Measurements from ENCODE around the gene S100A11. TPM values are rescaled to one million over a fixed set of nuclear protein-coding genes. Genes with fewer than 3 reads are reported as not detected.

The S100A11 gene
- total and polyA plus RNA-seq, 2 donors from 2014 or later: 835 to 925 TPM

GRCh38 chr1:152043870-152044269 is 7.1 kb upstream of the S100A11 start:
- Histone ChIP-seq H3K4me3 (ENCODE audit: low read length in 3 of 3) (no peak overlapping the region), H3K27ac (ENCODE audit: low read depth in 2 of 2, low read length in 2 of 2) (no peak overlapping the region), H3K9me3 (ENCODE audit: control insufficient read depth in 2 of 3, insufficient read depth in 1 of 3, low read length in 3 of 3) (peaks cover 0 to 5% (median 0%) of the 10 kb centered on the region in 3 donors), H3K36me3 (ENCODE audit: control insufficient read depth in 2 of 3, insufficient read depth in 3 of 3, low read length in 3 of 3) (no peaks in the 10 kb centered on the region), H3K9ac (ENCODE audit: low read length in 3 of 3) (no peak overlapping the region), H3K27me3 (ENCODE audit: control insufficient read depth, insufficient read depth, low read length) (no peaks in the 10 kb centered on the region), H3K4me1 (ENCODE audit: control insufficient read depth in 2 of 3, insufficient read depth in 2 of 3, low read depth in 1 of 3, low read length in 3 of 3) (peaks cover 0 to 19% (median 4%) of the 10 kb centered on the region in 3 donors)
- DNase-seq (no peak), FAIRE-seq (no peak)
- TF ChIP-seq, protein P1, sequence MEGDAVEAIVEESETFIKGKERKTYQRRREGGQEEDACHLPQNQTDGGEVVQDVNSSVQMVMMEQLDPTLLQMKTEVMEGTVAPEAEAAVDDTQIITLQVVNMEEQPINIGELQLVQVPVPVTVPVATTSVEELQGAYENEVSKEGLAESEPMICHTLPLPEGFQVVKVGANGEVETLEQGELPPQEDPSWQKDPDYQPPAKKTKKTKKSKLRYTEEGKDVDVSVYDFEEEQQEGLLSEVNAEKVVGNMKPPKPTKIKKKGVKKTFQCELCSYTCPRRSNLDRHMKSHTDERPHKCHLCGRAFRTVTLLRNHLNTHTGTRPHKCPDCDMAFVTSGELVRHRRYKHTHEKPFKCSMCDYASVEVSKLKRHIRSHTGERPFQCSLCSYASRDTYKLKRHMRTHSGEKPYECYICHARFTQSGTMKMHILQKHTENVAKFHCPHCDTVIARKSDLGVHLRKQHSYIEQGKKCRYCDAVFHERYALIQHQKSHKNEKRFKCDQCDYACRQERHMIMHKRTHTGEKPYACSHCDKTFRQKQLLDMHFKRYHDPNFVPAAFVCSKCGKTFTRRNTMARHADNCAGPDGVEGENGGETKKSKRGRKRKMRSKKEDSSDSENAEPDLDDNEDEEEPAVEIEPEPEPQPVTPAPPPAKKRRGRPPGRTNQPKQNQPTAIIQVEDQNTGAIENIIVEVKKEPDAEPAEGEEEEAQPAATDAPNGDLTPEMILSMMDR (IDR thresholded peaks at IDR 0.05; ENCODE audit: borderline replicate concordance, extremely low read depth, insufficient read depth): no peak
- intact Hi-C loops (cut with DNase I): no loop called here

DNA sequence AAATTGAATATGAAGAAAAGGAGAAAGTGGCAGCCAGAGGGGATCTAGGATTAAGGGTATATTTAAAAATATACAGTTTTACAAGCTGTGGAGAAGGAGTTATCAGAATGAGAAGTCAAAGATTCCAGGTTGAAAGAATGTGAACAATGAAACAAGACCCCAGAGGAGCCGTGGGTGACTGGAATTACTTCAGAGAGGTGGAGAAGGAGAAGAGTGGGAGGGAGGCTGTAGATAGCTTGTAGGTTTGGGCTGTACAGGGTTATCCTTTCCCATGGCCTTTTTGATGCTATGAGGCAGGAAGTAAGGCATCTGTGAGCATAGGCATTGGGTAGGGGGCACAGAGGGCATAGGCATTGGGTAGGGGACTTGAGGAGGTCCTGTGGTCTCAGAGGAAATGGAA is 5.2 kb upstream of the S100A11 start:
- Histone ChIP-seq H3K36me3 (ENCODE audit: control insufficient read depth in 2 of 3, insufficient read depth in 3 of 3, low read length in 3 of 3) (no peaks in the 10 kb centered on the region), H3K4me1 (ENCODE audit: control insufficient read depth in 2 of 3, insufficient read depth in 2 of 3, low read depth in 1 of 3, low read length in 3 of 3) (peaks cover 0 to 3% (median 0%) of the 10 kb centered on the region in 3 donors), H3K9ac (ENCODE audit: low read length in 3 of 3) (no peak overlapping the region), H3K27ac (ENCODE audit: low read depth in 2 of 2, low read length in 2 of 2) (no peak overlapping the region), H3K4me3 (ENCODE audit: low read length in 3 of 3) (no peak overlapping the region), H3K9me3 (ENCODE audit: control insufficient read depth in 2 of 3, insufficient read depth in 1 of 3, low read length in 3 of 3) (peaks cover 0 to 5% (median 0%) of the 10 kb centered on the region in 3 donors), H3K27me3 (ENCODE audit: control insufficient read depth, insufficient read depth, low read length) (no peaks in the 10 kb centered on the region)
- DNase-seq: no peak
- TF ChIP-seq, protein P1 (IDR thresholded peaks at IDR 0.05; ENCODE audit: borderline replicate concordance, extremely low read depth, insufficient read depth): no peak
- intact Hi-C loops (cut with DNase I): no loop called here
- FAIRE-seq: no peak

- intact Hi-C loops (cut with DNase I): no loop called here
- no peaks in the 10 kb centered on the region for H3K27me3 ChIP-seq (ENCODE audit: control insufficient read depth, insufficient read depth, low read length)
- TF ChIP-seq, protein P1 (IDR thresholded peaks at IDR 0.05; ENCODE audit: borderline replicate concordance, extremely low read depth, insufficient read depth): no peak
- H3K4me3 ChIP-seq (ENCODE audit: low read length in 3 of 3): no peak overlapping the region
- H3K9ac ChIP-seq (ENCODE audit: low read length in 3 of 3): no peak overlapping the region
- H3K4me1 ChIP-seq (ENCODE audit: control insufficient read depth in 2 of 3, insufficient read depth in 2 of 3, low read depth in 1 of 3, low read length in 3 of 3): peaks cover 0 to 7% (median 0%) of the 10 kb centered on the region in 3 donors
- no peaks in the 10 kb centered on the region for H3K36me3 ChIP-seq (ENCODE audit: control insufficient read depth in 2 of 3, insufficient read depth in 3 of 3, low read length in 3 of 3)
- H3K9me3 ChIP-seq (ENCODE audit: control insufficient read depth in 2 of 3, insufficient read depth in 1 of 3, low read length in 3 of 3): no peaks in the 10 kb centered on the region
- FAIRE-seq: no peak
- H3K27ac ChIP-seq (ENCODE audit: low read depth in 2 of 2, low read length in 2 of 2): no peak overlapping the region
- no peak for DNase-seq
Observed at GRCh38 chr1:152039886-152040285, 3.1 kb upstream of the S100A11 start.

GRCh38 chr1:152039461-152039860 is 2.7 kb upstream of the S100A11 start:
- FAIRE-seq (no peak), DNase-seq (no peak)
- H3K9ac ChIP-seq (ENCODE audit: low read length in 3 of 3): no peak overlapping the region
- no peaks in the 10 kb centered on the region for H3K9me3 ChIP-seq (ENCODE audit: control insufficient read depth in 2 of 3, insufficient read depth in 1 of 3, low read length in 3 of 3)
- no peak overlapping the region for H3K4me3 ChIP-seq (ENCODE audit: low read length in 3 of 3)
- no peak overlapping the region for H3K27ac ChIP-seq (ENCODE audit: low read depth in 2 of 2, low read length in 2 of 2)
- H3K36me3 ChIP-seq (ENCODE audit: control insufficient read depth in 2 of 3, insufficient read depth in 3 of 3, low read length in 3 of 3): no peaks in the 10 kb centered on the region
- intact Hi-C loops (cut with DNase I): no loop called here
- peaks cover 0 to 8% (median 0%) of the 10 kb centered on the region in 3 donors for H3K4me1 ChIP-seq (ENCODE audit: control insufficient read depth in 2 of 3, insufficient read depth in 2 of 3, low read depth in 1 of 3, low read length in 3 of 3)
- H3K27me3 ChIP-seq (ENCODE audit: control insufficient read depth, insufficient read depth, low read length): no peaks in the 10 kb centered on the region
- TF ChIP-seq, protein P1 (IDR thresholded peaks at IDR 0.05; ENCODE audit: borderline replicate concordance, extremely low read depth, insufficient read depth): no peak
